Stomach (tissue), 4 donors: Measurements from ENCODE around the gene SIK2.

ENCODE experiments used
- EP300 ChIP-seq: sonication (generic); formaldehyde crosslinking; IDR thresholded peaks from one replicate; pipeline ENCODE4 v1.6.1; 2017; ENCODE audit warnings: antibody characterized with exemption
- POLR2A ChIP-seq, 4 donors: fragments of 450-650 bp; IDR thresholded peaks; one replicate each; pipeline ENCODE4 v1.6.1; 2016; ENCODE audit warnings: antibody characterized with exemption in 4 of 4, control low read depth in 2 of 4, mild to moderate bottlenecking in 1 of 4, moderate library complexity in 1 of 4
- POLR2AphosphoS5 ChIP-seq, 3 donors: sonication (generic); formaldehyde crosslinking; IDR thresholded peaks; one replicate each; pipeline ENCODE4 v1.6.1; 2016; ENCODE audit warnings: antibody characterized with exemption in 3 of 3
- TF ChIP-seq, protein P1 (sequence below), 7 experiments: fragments of 450-650 bp in 4 of 7; fragments of 200-600 bp in 3 of 7; sonication (generic) in 3 of 7; IDR thresholded peaks; one replicate each; pipeline ENCODE4 v1.5.1; 2016 to 2019; ENCODE audit warnings: antibody characterized with exemption in 7 of 7, control low read depth in 2 of 7, mild to moderate bottlenecking in 1 of 7

- TF ChIP-seq POLR2A (IDR thresholded peaks at IDR 0.05) (no peak), EP300 (no peak), POLR2AphosphoS5 (IDR thresholded peaks at IDR 0.05) (no peak)
- TF ChIP-seq, protein P1, sequence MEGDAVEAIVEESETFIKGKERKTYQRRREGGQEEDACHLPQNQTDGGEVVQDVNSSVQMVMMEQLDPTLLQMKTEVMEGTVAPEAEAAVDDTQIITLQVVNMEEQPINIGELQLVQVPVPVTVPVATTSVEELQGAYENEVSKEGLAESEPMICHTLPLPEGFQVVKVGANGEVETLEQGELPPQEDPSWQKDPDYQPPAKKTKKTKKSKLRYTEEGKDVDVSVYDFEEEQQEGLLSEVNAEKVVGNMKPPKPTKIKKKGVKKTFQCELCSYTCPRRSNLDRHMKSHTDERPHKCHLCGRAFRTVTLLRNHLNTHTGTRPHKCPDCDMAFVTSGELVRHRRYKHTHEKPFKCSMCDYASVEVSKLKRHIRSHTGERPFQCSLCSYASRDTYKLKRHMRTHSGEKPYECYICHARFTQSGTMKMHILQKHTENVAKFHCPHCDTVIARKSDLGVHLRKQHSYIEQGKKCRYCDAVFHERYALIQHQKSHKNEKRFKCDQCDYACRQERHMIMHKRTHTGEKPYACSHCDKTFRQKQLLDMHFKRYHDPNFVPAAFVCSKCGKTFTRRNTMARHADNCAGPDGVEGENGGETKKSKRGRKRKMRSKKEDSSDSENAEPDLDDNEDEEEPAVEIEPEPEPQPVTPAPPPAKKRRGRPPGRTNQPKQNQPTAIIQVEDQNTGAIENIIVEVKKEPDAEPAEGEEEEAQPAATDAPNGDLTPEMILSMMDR (IDR thresholded peaks at IDR 0.05) = no peak
These were observed 28.9 kb downstream of the SIK2 start for GRCh38 chr11:111631024-111631665.
